NCI-H2171 treated with DMSO at 0.1 percent for 48 hours (cell line): ENCODE measurements around the gene TPST2.
"Not testable (repeated sequence)": the region's sequence is repeated elsewhere in the genome, so short reads cannot be mapped to it uniquely, and the experiment has no call there.

Experiments used
- DNase-seq: peaks from one replicate; lab custom pipeline; 2025; lab: John Stamatoyannopoulos, UW

Gene TPST2

GRCh38 chr22:26534171-26534855 lies 55.6 kb downstream of the TPST2 start:
- no peak for DNase-seq

GRCh38 chr22:26529345-26529744 lies 60.6 kb downstream of the TPST2 start:
- no peak for DNase-seq

DNA sequence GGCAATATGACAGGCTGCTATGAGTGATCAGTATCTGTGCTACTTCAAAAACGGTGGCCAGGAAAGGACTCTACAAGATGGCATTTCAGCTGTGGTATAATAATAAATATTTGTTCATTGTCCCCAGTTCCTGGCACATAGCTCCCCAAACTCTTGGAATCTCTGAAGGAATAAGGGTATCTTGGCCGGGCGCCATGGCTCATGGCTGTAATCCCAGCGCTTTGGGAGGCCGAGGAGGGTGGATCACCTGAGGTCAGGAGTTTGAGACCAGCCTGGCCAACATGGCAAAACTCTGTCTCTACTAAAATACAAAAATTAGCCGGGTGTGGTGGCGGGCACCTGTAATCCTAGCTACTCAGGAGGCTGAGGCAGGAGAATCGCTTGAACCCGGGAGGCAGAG lies 61.4 kb downstream of the TPST2 start:
- not testable (repeated sequence) for DNase-seq

DNA sequence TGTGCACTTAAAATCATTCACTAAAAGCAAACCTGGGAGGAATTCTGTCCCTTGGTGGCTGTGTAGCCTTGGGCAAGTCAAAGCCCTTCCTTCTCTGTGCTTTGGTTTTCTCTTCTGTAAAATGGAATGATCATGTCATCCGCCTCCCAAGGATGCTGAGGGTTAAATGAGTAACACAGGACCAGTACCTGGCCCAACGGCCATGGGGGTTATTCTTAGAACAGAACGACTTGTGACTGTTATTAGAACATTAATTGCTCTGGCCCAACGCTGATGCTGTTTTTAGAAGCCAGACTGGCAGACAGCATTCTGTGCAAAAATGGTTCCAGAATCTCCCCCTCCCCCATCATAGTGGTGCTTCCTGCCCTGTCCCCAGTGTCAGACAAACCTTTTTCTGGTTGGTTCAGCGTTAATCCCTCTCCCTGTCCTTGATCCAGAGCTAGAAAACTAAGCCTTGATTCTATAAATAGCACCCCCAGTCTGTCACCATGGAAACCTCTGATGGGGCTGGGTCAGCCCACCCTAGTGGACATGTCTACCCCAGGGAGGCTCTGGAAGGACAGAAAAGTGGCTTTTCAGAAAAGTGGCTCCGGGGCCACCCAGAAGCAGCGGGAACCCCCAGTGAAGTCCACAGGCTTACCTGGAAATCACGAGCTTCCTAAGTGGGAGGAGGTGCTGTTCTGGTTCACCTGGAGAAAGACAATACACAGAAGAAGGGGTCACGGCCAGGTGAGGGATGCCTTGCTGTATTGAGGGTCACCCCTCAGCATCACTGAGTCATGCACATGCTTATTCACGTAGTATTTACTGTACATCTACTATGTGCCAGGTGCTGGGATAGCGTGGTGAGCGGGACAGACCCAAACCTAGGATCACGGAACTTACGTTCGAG lies 62.1 kb downstream of the TPST2 start:
- DNase-seq: no peak

GRCh38 chr22:26527167-26527566 lies 62.8 kb downstream of the TPST2 start:
- DNase-seq: no peak

DNA sequence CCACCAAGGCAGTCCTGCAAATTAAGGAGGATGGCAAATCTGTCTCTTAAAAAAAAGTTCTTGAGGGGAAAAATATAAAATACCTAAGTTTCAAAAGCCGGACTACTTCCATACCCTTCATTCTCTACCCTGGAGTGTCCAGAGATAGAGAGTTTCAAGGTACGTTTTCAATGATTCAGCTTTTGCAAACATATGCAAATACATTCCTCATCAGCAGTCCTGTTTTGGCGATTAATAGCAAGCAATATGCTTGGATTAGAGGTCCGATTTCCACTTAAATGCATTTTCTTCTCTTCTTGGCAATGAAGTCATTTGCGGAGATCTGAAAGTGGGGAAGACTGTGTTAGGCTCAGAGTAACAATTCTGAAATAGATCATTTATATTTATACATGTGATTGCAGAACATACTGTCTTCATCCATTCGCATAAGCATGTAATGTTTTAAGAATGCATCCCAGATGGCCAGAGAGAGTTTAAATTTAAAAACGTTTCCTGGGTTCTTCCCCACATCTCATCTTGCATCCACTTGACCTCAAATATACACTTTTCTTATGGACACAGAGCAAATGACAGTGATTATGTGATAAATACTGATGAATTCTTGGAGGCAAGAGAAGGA lies 63.9 kb downstream of the TPST2 start:
- no peak for DNase-seq

DNA sequence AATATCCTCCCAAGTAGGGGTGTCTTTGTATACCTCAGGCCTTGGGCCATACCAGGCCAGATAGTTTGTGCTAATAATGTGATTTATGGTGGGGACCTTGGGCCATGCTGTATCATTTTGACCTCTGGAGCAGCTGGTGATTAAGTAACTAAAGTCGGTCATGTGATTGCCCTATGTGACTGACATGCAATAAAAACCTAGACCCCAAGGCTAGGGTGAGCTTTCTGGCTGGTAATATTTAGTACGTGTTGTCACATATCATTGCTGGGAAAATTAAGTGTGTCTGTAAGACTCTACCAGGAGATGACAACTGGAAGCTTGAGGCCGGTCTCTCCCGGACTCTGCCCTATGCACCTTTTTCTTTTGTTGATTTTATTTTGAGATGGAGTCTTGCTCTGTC lies 65.1 kb downstream of the TPST2 start:
- DNase-seq: no peak

DNA sequence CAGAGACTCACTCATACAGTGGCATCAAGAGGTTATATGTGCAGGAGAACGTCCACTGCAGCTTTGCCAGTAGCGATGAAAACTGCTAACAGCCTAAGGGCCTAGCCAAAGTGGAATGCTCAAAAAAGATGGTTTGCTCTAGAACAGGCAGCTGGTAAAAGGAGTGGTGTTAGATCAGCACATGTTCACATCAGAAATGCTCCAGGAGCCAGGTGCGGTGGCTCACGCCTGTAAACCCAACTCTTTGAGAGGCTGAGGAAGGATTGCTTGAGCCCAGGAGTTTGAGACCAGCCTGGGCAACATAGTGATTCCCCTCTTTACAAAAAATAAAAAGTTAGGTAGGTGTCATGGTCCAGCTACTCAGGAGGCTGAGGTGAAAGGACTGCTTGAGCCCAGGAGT lies 67.3 kb downstream of the TPST2 start:
- DNase-seq: no peak

- no peak for DNase-seq
Measured at GRCh38 chr22:26522012-26522411, 67.9 kb downstream of the TPST2 start.

DNA sequence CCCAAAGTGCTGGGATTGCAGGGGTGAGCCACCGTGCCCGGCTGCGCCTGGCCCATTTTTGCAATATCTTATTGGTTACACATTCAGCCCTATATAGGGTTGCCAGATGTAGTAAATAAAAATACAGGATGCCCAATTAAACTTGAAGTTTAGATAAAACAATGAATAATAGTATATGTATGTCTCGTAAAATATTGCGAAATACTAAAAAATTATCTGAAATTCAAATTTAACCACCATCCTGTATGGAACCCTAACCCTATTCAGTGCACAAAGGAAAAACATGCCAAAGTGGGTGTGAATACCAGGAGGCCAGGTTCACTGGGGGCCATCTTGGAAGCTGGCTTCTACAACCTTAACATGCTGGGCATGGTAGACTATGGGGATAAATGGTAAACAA lies 72.5 kb downstream of the TPST2 start:
- no peak for DNase-seq

DNA sequence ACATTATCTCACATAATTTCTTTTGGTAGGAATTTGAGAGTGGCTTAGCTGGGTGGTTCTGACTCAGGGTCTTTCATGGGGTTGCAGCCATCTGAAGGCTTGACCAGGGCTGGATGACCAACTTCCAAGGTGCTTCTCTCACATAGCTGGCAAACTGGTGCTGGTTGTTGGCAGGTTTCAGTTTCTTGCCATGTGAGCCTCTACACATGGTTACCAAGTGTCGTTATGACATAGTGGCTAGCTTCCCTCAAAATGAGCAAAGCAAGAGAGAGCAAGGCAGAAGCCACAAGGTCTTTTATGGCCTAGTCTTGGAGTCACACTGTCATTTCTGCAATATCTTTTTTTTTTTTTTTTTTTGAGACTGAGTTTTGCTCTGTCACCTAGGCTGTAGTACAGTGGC lies 73.4 kb downstream of the TPST2 start:
- no peak for DNase-seq

GRCh38 chr22:26515931-26516330 lies 74.0 kb downstream of the TPST2 start:
- no peak for DNase-seq

- DNase-seq: no peak
Measured at GRCh38 chr22:26514419-26515161, 75.3 kb downstream of the TPST2 start.

GRCh38 chr22:26513838-26514237 lies 76.1 kb downstream of the TPST2 start:
- no peak for DNase-seq

DNA sequence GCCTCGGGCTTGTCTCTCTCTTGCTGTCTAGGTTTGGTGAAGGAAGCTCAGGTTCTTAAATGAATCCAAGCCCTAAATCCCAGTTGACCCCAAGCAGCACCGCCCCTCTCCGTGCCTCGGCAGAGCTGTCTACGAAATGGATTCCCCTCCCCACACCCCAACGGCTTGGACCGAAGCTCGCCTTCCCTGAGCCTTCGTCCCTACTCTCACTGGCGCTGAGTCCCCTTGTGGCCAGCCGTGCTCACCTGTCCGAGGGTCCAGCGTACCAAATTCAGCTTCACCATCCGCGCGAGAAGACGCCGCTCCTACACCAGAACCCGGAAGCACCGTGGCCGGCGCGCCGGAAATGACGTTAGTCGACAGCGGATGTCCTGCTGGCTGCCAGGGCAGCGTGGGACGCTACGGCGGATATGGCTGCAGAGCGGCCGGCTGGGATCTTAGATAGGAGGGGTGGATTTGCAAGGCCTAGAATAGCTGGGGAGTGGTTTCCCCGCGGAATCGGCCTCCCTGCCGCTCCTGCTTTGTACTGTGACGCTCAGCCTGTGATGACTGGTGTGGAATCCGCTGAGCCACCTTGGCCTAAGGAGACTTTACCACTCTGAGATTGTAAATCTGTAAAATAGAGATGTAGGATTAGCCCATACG lies 77.7 kb downstream of the TPST2 start, which contains the start of gene TFIP11:
Gene TFIP11 (minus strand): TSS at position 325 of the 645 bp plus-strand sequence. CDS start 2,201 bp downstream, outside the sequence.
- DNase-seq: peak; percentile 91

- no peak for DNase-seq
Measured at GRCh38 chr22:26508148-26508547, 81.8 kb downstream of the TPST2 start.

DNA sequence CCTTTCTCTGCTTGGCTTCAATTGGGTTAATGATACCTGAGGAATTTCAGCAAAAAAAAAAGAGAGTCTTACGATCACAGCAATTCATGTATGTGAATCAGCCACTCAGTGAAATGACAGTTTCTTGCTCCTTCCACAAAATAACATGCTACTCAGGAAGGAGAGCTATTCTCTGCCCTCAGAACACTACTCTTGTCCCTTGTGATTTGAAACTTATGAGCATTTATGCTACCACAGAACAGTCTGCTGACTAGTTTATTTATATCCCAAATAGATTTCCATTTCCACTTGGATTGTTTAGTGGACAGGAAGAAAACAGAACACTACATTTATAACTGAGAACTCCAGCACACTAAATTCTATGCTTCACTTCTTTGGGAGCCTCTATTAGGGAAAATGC lies 86.2 kb downstream of the TPST2 start:
- no peak for DNase-seq

GRCh38 chr22:26502688-26503561 lies 87.0 kb downstream of the TPST2 start:
- DNase-seq: peak; percentile 35

DNA sequence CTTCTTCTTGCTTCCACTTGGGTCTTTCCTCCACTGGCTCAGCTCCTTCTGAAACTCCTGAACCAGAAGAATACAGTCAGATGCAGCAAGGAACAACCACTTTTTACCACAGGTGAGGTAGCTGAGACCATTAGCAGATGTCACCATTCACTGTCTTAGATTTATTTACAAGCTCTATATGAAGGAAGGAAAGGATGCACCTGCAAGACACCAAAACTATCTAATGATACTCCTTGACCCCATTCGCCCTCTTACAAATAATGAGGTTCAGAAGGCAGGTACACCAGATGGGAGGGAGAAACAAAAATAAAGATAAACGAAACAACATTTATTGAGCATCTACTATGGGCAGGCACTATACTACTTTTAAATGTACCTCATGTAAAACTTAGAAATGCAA lies 87.9 kb downstream of the TPST2 start:
- DNase-seq: no peak

DNA sequence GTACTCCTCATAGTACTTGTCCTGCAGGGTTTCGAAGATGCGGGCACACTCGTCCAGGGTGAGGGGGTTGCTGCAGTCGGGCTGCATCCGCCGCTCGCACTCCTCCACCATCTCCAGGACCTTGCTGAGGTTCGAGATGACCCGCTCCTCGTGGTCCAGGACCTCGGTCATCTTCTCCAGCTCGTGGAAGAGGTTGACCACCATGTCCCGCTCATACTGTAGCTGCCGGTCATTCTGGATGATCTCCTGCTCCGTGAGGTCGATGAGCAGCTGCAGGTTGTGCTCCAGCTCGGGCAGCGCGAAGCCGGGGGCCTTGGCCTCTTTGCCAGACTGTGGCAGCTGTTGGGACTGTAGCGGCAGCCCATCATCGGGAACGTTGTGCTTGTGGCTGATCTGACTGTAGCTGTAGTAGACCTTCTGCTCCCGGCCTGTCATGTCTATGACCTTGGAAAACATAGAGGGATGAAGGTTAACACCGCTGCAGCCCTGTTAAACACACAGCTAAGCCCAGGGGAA lies 90.7 kb downstream of the TPST2 start:
- DNase-seq: no peak
